ENCODE results near the gene MALT1.

The MALT1 gene

GRCh38 chr18:58691256-58691655 lies 20.0 kb downstream of the MALT1 start:
- DNase-seq (ENCODE audit: low read depth in 2 of 2), result no peak

GRCh38 chr18:58692422-58693185 lies 21.3 kb downstream of the MALT1 start:
- DNase-seq (ENCODE audit: low read depth in 2 of 2), result no peak

- DNase-seq (ENCODE audit: low read depth in 2 of 2), result no peak
These were observed 23.0 kb downstream of the MALT1 start for GRCh38 chr18:58694221-58694620.

GRCh38 chr18:58694720-58695468 lies 23.6 kb downstream of the MALT1 start:
- no peak for DNase-seq (ENCODE audit: low read depth in 2 of 2)

GRCh38 chr18:58695772-58696171 lies 24.5 kb downstream of the MALT1 start:
- DNase-seq (ENCODE audit: low read depth in 2 of 2), result no peak

- DNase-seq (ENCODE audit: low read depth in 2 of 2), result no peak
These were observed 25.9 kb downstream of the MALT1 start for GRCh38 chr18:58697146-58697545.

- no peak for DNase-seq (ENCODE audit: low read depth in 2 of 2)
These were observed 27.5 kb downstream of the MALT1 start for GRCh38 chr18:58698701-58699193.

- no peak for DNase-seq (ENCODE audit: low read depth in 2 of 2)
These were observed 28.3 kb downstream of the MALT1 start for GRCh38 chr18:58699551-58699950.

- no peak for DNase-seq (ENCODE audit: low read depth in 2 of 2)
These were observed 28.9 kb downstream of the MALT1 start for GRCh38 chr18:58700209-58700608.

- no peak for DNase-seq (ENCODE audit: low read depth in 2 of 2)
These were observed 41.7 kb downstream of the MALT1 start for GRCh38 chr18:58712930-58713329.

- DNase-seq (ENCODE audit: low read depth in 2 of 2), result no peak
These were observed 43.0 kb downstream of the MALT1 start for GRCh38 chr18:58714259-58714658.

GRCh38 chr18:58714821-58715220 lies 43.6 kb downstream of the MALT1 start:
- DNase-seq (ENCODE audit: low read depth in 2 of 2), result no peak

- DNase-seq (ENCODE audit: low read depth in 2 of 2), result no peak
These were observed 44.3 kb downstream of the MALT1 start for GRCh38 chr18:58715540-58715939.

- no peak for DNase-seq (ENCODE audit: low read depth in 2 of 2)
These were observed 44.9 kb downstream of the MALT1 start for GRCh38 chr18:58716060-58716756.

GRCh38 chr18:58721566-58722239 lies 50.4 kb downstream of the MALT1 start:
- DNase-seq (ENCODE audit: low read depth in 2 of 2), result no peak

- DNase-seq (ENCODE audit: low read depth in 2 of 2), result no peak
These were observed 52.7 kb downstream of the MALT1 start for GRCh38 chr18:58723810-58724602.

- no peak for DNase-seq (ENCODE audit: low read depth in 2 of 2)
These were observed 55.4 kb downstream of the MALT1 start for GRCh38 chr18:58726671-58727070.

- no peak for DNase-seq (ENCODE audit: low read depth in 2 of 2)
These were observed 56.7 kb downstream of the MALT1 start for GRCh38 chr18:58727776-58728500.

- no peak for DNase-seq (ENCODE audit: low read depth in 2 of 2)
These were observed 57.5 kb downstream of the MALT1 start for GRCh38 chr18:58728719-58729118.

GRCh38 chr18:58730618-58731017 lies 59.4 kb downstream of the MALT1 start:
- DNase-seq (ENCODE audit: low read depth in 2 of 2), result no peak

Data from activated CD8-positive, alpha-beta memory T cell treated with anti-CD3 and anti-CD28 coated beads for 4 hours (primary cell).